GM18526 (cell line): Measurements from ENCODE around the gene EIF3L.

Experiments
- POLR2A ChIP-seq: IDR thresholded peaks from 3 replicates; pipeline ENCODE4 v1.6.1; 2011; ENCODE audit not compliant: insufficient read length; ENCODE audit errors: extremely low read depth

The EIF3L gene

DNA sequence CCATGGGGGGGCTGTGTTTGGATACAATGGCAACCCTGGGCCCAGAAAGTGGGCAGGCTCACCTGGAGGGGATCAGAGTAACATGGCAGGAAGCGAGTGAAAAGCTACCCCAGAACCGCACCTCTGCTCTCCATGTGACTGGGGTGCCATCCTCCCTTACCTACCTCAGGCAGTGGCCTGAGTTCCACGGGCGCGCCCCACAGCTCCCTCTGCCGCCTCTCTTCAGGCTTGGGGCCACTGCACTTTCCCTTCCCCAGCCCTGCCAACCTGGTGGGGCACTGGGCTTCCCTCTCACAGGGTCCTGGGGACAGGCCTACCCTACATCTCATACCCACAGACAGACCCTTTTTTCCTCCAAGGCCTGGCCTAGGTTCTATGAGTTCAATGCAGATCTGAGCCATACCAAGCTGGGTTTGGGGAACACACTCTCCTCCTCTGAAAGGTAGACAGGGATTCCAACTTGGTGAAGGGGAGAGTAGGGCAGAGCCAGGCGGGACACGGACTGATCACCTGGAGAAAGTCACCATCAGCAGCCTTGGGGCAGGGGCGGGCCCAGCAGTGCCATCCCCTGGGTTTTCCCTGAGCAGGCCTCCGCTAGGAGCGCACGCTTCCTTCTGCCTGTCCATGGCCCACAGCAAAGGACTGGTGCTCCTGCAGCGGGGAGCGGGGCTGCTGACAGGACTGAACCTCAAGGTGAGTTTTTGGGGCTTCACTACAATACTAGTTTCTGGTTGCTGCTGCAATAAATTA lies 19.0 kb upstream of the EIF3L start:
- no peak for TF ChIP-seq POLR2A

GRCh38 chr22:37831472-37831871 lies 17.7 kb upstream of the EIF3L start:
- TF ChIP-seq POLR2A = no peak

DNA sequence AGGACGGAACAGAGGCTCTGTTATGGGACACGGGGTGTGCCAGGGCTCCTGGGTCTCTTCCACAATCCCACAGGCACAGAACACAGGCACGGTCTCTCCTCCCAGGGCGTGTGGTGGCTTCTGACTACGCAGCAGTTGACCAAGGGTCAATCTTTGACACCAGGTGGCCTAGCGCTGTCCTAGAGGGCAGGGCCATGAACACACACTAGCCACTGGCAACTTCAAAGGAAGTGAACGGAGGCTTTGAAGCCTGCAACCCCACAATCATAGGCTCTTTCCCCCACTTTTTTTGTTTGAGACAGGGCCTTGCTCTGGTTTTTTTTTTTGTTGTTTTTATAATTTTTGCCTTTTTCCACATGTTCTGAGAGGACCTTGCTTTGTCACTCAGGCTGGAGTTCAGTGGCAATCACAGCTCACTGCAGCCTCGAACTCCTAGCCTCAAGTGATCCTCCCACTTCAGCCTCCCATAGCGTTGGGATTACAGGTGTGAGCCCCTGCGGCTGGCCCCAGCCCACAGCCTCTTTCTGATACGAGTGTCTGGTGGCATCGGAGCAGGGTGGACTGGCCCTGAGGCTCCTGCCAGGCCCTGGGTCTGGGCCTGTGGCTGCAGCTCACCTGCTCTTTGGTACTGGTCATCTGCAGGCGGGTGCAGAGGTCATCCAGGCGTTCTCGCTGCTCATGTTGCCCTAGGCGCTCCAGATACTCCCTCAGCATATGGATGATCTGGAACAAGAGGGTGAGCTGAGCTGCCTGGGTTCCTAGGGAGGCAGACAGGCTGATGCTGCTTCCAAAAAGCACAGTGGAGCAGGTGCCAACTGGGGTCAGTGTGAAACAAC lies 17.0 kb upstream of the EIF3L start:
- TF ChIP-seq POLR2A = no peak

DNA sequence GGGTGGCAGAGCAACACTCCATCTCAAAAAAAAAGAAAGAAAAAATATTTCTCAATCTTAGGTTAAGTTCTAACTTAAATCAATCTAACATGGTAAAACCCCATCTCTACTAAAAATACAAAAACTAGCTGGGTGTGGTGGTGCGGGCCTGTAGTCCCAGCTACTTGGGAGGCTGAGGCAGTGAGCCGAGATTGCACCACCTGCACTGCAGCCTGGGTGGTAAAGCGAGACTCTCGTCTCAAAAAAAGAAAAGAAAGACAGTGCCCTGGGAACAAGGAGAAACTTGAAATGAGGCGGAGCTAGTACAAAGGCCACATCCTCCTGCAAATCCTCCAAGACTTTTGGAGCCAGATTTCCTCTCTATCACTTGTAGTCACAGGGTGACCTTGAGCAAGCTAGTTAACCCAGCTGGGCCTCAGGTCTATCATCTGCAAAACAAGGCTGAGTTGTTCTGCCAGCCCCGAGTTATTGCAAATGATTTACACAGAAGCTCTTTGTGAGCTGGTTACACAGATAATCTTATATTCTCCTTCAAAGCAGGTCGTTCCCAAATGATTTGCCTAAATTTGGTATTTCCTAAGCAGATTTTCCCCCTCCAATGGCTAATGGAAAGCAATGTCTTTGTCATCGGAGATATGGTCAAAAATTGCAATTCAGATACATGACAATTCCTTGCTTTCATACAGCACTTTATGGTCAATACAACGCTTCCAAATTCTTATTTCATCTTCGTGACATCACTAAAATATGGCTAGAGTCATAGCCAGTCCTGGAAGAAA lies 7.0 kb upstream of the EIF3L start:
- no peak for TF ChIP-seq POLR2A

- no peak for TF ChIP-seq POLR2A
Measured at GRCh38 chr22:37843741-37844089, 5.5 kb upstream of the EIF3L start.

DNA sequence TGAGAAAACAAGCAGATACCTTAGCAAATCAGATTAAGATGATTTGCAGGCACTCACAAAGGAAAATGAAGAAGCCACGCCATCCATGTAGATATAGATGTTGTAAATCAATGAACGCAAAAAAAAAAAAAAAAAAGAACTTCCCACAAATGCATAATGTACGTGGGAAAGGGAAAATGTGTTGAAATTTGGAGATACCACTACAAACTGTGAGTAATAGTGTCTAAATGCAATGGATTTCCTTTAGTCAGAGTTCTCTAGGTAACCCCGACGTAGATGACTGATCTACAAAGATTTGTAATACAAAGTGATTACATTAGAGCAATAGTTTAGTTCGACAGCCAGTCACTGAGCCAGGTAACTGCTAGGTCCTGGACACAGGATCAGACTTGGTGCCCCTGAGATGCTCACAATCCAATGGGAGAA lies 4.3 kb upstream of the EIF3L start:
- TF ChIP-seq POLR2A = no peak

DNA sequence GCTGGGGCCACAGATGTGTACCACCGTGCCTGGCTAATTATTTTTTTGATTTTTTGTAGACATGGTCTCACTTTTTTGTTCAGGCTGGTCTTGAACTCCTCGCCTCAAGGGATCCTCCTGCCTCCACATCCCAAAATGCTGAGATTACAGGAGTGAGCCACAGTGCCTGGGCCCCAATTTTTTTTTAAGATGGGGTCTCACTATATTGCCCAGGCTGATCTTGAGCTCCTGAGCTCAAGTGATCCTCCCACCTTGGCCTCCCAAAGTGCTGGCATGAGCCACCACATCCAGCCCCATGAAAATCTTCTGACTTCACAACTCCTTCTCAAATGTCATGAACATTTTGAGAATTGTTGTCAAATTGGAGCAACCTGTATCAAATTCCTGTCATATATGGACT lies 2.8 kb upstream of the EIF3L start:
- no peak for TF ChIP-seq POLR2A

DNA sequence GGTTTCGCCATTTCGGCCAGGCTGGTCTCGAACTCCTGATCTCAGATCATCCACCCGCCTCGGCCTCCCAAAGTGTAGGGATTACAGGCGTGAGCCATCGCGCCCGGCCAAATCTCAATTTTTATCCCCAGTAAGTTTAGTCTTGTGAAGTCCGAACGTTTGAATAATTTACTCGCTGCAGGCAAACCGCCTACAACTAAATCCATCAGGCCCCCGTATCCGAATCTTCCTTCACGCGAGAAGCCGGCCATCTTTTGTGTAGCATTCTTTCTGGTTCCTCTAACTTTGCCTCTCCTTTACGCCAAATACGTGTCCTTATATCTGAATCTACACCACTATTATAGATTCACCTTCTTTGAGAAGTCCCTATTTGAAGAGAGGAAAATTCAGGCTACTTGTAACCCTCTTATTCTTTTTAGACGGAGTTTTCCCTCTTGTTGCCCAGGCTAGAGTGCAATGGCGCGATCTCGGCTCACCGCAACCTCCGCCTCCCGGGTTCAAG lies 581 bp upstream of the EIF3L start:
- no peak for TF ChIP-seq POLR2A

- no peak for TF ChIP-seq POLR2A
Measured at GRCh38 chr22:37850801-37851200, 1.6 kb downstream of the EIF3L start.

- TF ChIP-seq POLR2A = no peak
Measured at GRCh38 chr22:37852418-37852817, 3.2 kb downstream of the EIF3L start.

GRCh38 chr22:37854946-37855345 lies 5.7 kb downstream of the EIF3L start:
- no peak for TF ChIP-seq POLR2A

GRCh38 chr22:37855462-37855861 lies 6.2 kb downstream of the EIF3L start:
- TF ChIP-seq POLR2A = no peak

DNA sequence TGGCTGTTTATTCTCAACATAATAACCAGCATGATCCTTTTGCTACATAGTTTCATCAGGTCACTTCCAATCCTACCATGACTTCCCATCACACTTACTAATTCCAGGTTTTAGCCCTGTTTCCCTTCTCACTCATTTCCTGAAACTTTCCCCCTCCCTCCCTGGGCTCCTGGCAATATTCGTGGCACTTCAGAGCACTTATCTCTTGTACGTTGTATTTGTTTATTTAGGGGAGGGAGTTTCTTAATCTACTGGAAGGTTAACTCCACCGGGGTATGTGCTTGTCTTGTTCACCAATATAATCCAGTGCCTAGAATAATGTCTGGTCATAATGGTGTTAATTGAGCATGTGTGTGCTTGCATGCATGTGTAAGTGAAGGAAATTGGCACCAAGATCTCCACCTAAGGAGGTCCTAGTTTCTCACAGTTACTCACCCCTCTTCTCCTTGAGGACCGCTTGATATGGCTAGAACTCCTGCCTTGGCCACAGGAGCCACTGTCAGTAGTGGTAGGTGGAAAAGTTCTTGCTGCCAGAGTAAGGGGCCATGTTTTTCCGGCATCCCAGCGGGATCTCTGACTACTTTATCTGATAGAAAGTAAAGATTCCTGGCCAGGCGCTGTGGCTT lies 11.7 kb downstream of the EIF3L start:
- no peak for TF ChIP-seq POLR2A

DNA sequence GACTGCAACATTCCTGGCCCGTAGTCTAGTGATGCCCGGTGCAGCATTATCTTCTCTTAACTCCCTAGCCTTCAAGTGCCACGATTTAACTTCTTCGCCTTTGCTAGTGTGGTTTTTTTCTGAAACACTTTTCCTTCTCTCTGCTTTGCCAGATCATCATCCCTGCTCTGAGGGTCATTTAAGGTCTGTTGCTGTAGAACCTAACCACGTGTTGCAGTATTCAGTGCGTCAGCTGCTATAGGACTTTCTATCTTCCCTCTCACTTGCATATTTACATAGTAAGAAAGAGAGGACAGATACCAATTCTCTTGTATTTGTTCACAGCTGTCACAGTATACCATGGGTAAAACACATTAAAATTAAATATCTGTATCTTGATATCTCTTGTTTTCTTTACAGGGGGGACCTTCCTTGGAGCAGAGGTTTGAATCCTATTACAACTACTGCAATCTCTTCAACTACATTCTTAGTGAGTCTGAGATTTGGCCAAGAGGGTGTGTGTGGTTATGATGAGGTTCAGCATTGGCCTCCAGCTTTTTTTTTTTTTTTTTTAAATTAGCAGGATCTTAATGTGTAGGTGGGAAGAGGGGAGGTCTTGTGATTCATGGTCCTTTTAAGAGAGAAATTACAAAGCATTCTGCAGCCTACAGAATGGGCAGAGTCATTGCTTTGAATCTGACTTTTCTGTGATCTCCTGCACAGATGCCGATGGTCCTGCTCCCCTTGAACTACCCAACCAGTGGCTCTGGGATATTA lies 13.5 kb downstream of the EIF3L start:
- no peak for TF ChIP-seq POLR2A
